Activated naive CD8-positive, alpha-beta T cell (primary cell): ENCODE data around the gene TFE3.
A peak's percentile ranks its signal among the peaks of the same experiment; 100 is the strongest.

Source experiments
- H3K27ac Mint-ChIP-seq: one replicate; pipeline ENCODE4 v1.8.0; 2021; ENCODE audit warnings: mixed read lengths
- H3K27me3 Mint-ChIP-seq: one replicate; pipeline ENCODE4 v1.8.0; 2021; ENCODE audit warnings: mixed read lengths
- H3K36me3 Mint-ChIP-seq: one replicate; pipeline ENCODE4 v1.8.0; 2021; ENCODE audit warnings: mixed read lengths
- H3K4me1 Mint-ChIP-seq: one replicate; pipeline ENCODE4 v1.8.0; 2021; ENCODE audit warnings: low read depth, mixed read lengths
- H3K4me3 Mint-ChIP-seq: one replicate; pipeline ENCODE4 v1.8.0; 2021; ENCODE audit warnings: mild to moderate bottlenecking, mixed read lengths
- H3K9me3 Mint-ChIP-seq: one replicate; pipeline ENCODE4 v1.8.0; 2021; ENCODE audit warnings: low read depth, mixed read lengths

The TFE3 gene, protein sequence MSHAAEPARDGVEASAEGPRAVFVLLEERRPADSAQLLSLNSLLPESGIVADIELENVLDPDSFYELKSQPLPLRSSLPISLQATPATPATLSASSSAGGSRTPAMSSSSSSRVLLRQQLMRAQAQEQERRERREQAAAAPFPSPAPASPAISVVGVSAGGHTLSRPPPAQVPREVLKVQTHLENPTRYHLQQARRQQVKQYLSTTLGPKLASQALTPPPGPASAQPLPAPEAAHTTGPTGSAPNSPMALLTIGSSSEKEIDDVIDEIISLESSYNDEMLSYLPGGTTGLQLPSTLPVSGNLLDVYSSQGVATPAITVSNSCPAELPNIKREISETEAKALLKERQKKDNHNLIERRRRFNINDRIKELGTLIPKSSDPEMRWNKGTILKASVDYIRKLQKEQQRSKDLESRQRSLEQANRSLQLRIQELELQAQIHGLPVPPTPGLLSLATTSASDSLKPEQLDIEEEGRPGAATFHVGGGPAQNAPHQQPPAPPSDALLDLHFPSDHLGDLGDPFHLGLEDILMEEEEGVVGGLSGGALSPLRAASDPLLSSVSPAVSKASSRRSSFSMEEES

DNA sequence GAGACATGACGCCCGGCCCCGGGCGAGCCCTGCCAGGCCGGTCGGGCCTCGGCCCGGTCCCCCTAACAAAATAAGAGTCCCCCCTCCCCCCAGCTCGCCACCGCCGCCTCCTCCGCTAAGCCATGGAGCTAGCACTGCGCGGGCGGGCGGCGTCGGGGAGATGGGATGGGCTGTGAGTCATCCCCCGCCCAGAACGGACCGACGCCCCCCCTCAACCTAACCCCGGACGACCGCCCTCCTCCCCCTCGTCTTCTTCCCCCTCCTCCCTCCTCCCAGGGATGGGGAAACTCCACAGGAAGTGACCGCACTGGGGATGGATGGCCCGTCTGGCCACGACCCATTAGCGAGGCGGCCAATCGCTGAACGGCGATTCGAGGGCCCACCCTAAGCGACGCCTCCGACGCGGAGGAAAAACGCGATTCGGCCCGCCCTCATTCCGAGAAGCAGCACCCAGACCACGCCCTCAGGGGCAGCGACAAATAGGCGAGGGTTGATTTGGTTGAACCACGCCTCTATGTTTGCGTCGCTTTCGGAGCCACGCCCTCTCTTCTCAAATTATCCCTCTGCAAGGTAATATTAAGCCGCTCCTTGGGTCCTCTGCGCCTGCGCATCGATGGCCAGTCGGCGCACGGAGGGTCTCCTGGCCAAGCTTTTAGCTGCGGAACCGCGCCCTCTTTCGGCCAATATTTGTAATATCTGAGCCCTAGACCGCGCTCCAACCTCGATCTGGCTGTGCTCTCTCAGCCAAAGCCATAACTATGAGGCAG lies at the start of gene TFE3:
Gene TFE3 (minus strand): TSS at position 138 of the 767 bp plus-strand sequence. CDS start 131 bp downstream, at position 7.
- Mint-ChIP-seq H3K9me3 (no peaks in the 10 kb centered on the region), H3K36me3 (no peaks in the 10 kb centered on the region), H3K27me3 (no peaks in the 10 kb centered on the region), H3K4me3 (peak within 1 kb of the TSS; percentile 91), H3K4me1 (peaks cover 34% of the 10 kb centered on the region), H3K27ac (peak within 1 kb of the TSS; percentile 88)

DNA sequence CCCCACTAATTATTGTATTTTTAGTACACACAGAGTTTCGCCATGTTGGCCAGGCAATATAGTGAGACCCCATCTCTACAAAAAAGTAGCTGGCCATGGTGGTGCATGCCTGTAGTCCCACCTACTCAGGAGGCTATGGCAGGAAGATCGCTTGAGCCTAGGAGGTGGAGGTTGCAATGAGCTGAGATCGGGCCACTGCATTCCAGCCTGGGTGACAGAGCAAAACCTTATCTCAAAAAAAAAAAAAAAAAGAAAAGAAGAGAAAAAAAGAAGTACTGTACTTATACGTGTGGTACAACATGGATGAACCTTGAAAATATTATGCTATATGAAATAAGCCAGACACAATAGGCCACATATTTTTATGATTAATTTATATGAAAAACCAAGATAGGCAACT lies 46.4 kb upstream of the TFE3 start:
- Mint-ChIP-seq H3K27me3 (no peaks in the 10 kb centered on the region), H3K4me1 (no peaks in the 10 kb centered on the region), H3K4me3 (no peak overlapping the region), H3K9me3 (no peaks in the 10 kb centered on the region), H3K36me3 (no peaks in the 10 kb centered on the region), H3K27ac (no peak overlapping the region)

DNA sequence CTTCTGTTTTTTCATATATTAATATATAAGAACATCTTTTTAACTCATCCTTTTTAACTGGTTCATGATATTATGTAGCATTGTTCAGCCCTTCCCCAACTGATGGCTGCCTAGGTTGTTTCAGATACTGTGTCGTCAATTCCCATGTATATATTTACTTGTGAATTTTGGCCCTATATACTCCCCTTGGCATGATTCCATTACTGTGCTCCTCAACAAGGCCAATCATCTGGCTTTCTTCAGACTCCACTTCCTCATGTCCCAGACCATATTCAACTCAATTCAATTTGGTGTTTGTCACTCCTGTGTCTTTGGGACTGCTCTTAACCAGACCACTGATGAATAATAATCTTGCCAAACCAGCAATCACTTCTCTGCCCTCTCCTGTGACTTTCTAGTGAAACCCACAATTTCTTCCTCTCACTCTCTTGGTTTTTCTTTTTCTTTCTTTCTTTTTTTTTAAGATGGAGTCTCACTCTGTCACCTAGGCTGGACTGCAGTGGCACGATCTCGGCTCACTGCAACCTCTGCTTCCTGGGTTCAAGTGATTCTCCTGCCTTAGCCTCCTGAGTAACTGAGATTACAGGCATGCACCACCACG lies 39.2 kb upstream of the TFE3 start:
- no peaks in the 10 kb centered on the region for H3K9me3 Mint-ChIP-seq
- H3K27ac Mint-ChIP-seq, result peak overlapping the region; percentile 80
- no peaks in the 10 kb centered on the region for H3K36me3 Mint-ChIP-seq
- peaks cover 10% of the 10 kb centered on the region for H3K4me1 Mint-ChIP-seq
- H3K27me3 Mint-ChIP-seq, result no peaks in the 10 kb centered on the region
- no peak overlapping the region for H3K4me3 Mint-ChIP-seq

DNA sequence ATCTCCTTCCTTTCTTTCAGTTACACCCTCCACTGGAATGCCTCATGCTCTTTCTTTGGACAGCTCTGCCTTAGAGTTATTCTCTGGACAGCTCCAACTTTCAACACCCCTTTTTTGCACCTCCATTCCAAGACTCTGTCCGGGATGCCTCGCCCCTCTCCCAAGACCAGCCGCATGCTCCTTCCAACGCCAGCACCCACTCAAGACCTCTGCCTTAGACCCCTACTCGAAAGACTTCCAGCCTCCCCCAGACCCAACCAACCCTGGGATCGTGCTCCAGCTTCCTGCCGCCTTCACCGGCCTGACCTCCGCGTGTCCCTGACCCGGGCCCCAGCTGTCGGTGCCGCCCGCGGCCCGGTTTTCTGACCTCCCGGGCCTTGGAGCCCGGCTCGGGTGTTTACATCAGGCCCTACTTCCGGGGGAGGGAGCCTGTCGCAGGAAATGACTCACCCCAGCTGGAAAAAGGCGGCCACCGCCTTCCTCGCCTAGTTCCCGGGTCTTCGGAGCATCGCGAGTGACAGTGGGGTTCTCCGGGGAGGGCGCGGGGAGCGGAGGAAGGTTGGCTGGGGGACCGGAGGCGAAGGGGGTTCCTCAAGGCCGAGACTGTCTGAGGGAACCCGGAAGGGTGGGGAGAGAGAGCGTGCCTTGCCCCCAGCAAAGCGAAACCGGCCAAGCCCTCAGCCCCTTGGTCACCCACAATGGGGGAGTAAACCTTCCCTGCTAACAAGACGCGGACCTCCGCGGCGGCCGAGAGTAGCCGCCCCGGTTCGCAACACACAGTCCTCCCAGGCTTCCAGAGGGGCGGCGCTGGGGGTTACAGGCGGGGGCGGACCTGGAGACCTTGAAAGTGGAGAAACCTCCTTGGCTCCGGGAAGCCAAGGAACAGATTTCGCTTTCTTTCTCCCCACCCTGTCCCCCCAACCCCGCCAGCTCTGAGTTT lies 36.6 kb upstream of the TFE3 start, which contains the start of gene WDR45:
Gene WDR45 (minus strand): TSS at position 399 of the 940 bp plus-strand sequence. CDS start 1,792 bp downstream, outside the sequence.
- no peaks in the 10 kb centered on the region for H3K27me3 Mint-ChIP-seq
- H3K36me3 Mint-ChIP-seq, result no peaks in the 10 kb centered on the region
- H3K9me3 Mint-ChIP-seq, result no peaks in the 10 kb centered on the region
- peak within 1 kb of the TSS; percentile 99 for H3K27ac Mint-ChIP-seq
- peaks cover 10% of the 10 kb centered on the region for H3K4me1 Mint-ChIP-seq
- peak within 1 kb of the TSS; percentile 94 for H3K4me3 Mint-ChIP-seq

DNA sequence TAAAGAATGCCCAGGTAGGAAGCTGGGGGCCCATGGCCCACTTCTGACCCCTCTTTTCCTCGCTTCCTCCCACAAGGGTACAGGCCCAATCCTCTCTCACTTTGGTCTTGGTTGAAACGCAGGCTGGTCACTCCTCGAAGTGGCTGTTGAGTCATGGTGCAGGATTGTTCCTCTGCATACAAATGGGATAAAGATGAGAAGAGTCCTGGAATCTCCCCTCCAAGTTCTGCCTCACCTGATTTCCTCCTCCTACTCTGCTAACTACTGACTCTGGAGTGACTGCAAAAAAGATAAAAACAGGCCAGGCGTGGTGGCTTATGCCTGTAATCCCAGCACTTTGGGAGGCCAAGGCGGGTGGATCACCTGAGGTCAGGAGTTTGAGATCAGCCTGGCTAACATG lies 34.8 kb upstream of the TFE3 start:
- Mint-ChIP-seq H3K36me3 (no peaks in the 10 kb centered on the region), H3K27ac (no peak overlapping the region), H3K27me3 (no peaks in the 10 kb centered on the region), H3K9me3 (no peaks in the 10 kb centered on the region), H3K4me3 (no peak overlapping the region), H3K4me1 (peaks cover 18% of the 10 kb centered on the region)

DNA sequence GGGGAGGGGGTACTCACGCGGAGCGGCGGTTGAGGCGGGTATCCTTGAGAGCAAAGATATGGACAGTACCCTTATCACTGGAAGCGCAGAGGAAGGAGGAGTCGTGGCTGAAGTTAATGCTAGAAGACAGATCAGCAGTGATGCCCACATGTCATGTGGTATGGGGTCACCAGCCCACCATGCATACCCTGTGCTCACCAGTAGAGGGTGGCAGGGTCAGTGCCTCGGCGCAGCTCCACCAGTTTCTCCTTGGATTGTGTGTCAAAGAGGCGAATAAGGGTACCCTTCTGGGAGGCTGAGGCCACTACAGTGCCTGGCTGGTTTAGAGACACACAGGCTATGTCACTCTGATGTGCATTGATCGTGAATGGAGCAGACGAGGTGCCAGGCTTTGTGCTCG lies 32.2 kb upstream of the TFE3 start:
- Mint-ChIP-seq H3K4me1 (peaks cover 21% of the 10 kb centered on the region), H3K4me3 (no peak overlapping the region), H3K36me3 (no peaks in the 10 kb centered on the region), H3K27me3 (no peaks in the 10 kb centered on the region), H3K27ac (no peak overlapping the region), H3K9me3 (no peaks in the 10 kb centered on the region)

DNA sequence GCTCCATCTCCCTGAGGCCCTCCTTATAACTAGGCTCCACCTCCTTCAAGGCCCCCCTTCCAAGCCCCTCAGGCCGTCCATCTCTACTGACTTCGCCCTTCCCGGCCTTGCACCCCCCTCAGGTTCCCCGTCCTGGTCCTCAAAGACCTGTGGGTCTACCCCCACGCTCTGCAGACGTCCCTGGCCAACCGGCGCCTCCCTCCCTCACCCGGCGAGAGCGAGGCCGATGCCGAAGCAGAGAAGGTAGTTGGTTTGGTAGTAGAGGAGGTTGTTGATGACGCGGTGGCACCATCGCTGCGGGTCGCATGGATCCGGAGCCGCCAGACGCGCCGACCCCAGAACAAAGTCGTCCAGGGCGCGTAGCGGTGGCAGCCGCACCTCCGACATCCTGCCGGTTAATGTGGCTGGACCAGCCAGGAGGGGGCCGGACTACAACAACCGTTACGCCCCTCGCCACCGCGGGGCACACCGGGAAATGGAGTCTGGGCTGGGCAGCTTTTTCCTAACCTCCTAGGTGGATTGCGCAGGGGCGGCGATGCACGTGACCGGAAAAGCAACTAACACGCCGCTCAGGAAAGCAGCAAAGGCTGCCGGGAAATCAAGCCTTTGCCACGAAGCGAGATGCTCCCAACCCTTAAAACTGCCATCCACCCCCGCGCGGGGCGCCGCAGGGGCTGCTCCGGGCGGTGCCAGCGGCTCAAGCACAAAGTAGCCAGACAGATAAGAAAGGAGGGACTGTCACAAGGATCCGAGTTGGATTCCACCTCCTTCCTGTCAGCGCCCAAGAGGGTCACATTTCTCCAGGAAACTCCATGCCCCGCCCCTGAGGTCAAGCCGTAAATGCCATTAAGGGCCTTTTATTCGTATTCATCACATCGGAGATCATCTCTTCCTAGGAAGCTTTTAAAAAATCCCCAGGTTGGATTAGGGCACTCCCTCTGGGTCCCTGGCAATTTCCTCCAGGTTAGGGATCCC lies 30.7 kb upstream of the TFE3 start, which contains the start of gene PRAF2:
Gene PRAF2 (minus strand): TSS at position 402 of the 975 bp plus-strand sequence. CDS start 15 bp downstream, at position 387.
- Mint-ChIP-seq H3K4me3 (peak within 1 kb of the TSS; percentile 86), H3K9me3 (no peaks in the 10 kb centered on the region), H3K36me3 (no peaks in the 10 kb centered on the region), H3K27ac (peak within 1 kb of the TSS; percentile 84), H3K4me1 (peaks cover 17% of the 10 kb centered on the region), H3K27me3 (no peaks in the 10 kb centered on the region)

DNA sequence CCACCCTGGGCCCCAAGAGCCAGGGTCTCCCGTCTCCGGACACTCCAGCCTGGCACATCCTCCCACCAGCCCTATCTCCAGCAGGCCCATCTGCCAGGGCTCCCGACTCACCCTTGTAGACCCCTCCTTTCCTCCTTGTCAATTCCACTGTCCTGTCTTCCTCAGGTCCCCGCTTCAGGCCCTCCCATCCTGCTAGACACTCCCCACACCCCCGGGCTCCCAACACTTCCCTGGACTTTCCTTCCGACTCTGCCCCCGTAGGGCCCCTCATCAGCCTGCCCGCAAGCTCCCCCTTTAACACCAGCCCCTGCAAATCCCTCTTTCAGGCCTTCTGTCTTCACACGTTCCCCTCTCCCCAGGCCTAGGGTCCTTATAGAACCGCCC lies 29.5 kb upstream of the TFE3 start:
- H3K27me3 Mint-ChIP-seq, result no peaks in the 10 kb centered on the region
- no peak overlapping the region for H3K27ac Mint-ChIP-seq
- no peaks in the 10 kb centered on the region for H3K36me3 Mint-ChIP-seq
- peak overlapping the region; percentile 86 for H3K4me3 Mint-ChIP-seq
- peaks cover 11% of the 10 kb centered on the region for H3K4me1 Mint-ChIP-seq
- H3K9me3 Mint-ChIP-seq, result no peaks in the 10 kb centered on the region

DNA sequence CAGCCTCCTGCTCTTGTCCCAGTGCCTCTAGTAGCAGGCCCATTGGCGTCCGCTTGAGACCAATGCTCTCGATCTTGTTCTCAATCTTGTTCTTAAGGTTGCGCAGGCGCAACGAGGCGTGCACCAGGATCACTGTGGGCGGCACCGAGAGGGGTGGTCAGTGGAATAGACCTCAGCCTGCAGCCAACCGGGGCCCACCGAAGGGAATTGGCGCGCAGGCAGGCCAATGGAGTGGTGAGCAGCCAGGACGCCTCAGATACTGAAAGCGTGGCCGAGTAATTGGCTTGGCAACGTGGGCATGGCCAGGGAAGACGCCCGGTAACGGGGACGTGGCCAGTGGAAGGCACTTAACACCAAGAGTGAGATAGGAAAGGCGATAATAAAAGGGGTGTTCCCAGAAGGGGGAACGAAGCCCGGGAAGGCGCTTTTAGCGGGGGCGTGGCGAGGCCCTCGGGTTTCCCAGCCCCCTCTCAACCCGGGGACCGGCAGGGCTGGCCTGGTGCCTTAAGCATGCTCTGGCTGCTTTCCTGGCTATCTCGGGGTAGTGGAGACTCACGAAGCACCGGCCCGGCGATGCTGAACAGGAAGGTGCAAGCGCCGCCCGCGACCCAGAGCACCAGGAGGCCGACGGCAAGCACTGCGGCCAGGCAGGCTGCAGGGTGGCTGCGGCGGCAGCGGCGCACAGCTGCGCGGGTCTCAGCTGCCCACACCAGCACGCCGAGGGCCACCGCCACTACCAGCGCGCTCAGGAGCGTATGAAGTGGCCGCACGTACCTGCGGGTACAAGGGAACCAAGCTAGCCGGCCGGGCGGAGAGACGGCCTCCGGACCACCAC lies 28.9 kb upstream of the TFE3 start:
- Mint-ChIP-seq H3K27ac (no peak overlapping the region), H3K4me1 (peaks cover 11% of the 10 kb centered on the region), H3K36me3 (no peaks in the 10 kb centered on the region), H3K4me3 (peak overlapping the region; percentile 30), H3K9me3 (no peaks in the 10 kb centered on the region), H3K27me3 (no peaks in the 10 kb centered on the region)

DNA sequence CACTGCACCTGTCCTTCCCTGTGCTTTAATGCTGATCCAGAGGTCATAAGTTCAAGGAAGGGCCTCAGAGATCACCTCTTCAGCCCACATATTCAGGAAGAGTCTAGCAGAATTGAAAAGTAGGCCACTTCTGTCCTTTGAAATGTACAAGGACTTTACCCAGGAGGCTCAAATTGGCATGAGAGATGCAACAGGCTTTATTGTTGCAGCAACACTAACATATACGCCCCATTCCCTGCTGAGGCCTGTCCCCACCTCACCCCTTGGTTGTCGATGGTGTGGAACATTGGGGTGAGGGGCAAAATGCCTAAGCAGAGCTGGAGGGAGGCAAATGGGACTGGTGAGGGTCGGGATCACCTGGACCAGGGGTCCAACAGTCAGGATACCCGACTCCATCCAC lies 27.8 kb upstream of the TFE3 start:
- H3K27me3 Mint-ChIP-seq, result no peaks in the 10 kb centered on the region
- no peaks in the 10 kb centered on the region for H3K36me3 Mint-ChIP-seq
- H3K27ac Mint-ChIP-seq, result no peak overlapping the region
- no peaks in the 10 kb centered on the region for H3K9me3 Mint-ChIP-seq
- H3K4me1 Mint-ChIP-seq, result peaks cover 11% of the 10 kb centered on the region
- no peak overlapping the region for H3K4me3 Mint-ChIP-seq

DNA sequence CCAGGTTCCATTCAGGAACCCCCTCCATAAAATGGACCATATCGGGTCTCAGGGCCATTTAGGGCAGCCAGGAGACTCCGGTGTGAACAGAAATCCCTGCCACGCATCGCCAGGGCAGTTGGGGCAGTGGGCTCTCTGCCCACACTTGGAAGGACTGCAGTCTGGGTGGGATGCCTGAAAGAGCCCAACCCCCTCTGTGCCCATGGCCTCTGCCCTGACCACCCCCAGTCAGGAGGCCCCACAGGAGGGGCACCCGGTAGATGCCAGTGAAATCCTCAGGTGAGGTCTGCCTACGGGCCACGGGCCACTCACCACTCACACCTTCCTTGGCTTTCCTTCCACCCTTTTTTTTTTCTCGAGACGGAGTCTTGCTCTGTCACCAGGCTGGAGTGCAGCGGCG lies 25.9 kb upstream of the TFE3 start:
- H3K4me1 Mint-ChIP-seq, result peaks cover 8% of the 10 kb centered on the region
- no peak overlapping the region for H3K4me3 Mint-ChIP-seq
- H3K27me3 Mint-ChIP-seq, result no peaks in the 10 kb centered on the region
- H3K36me3 Mint-ChIP-seq, result no peaks in the 10 kb centered on the region
- no peak overlapping the region for H3K27ac Mint-ChIP-seq
- H3K9me3 Mint-ChIP-seq, result no peaks in the 10 kb centered on the region

DNA sequence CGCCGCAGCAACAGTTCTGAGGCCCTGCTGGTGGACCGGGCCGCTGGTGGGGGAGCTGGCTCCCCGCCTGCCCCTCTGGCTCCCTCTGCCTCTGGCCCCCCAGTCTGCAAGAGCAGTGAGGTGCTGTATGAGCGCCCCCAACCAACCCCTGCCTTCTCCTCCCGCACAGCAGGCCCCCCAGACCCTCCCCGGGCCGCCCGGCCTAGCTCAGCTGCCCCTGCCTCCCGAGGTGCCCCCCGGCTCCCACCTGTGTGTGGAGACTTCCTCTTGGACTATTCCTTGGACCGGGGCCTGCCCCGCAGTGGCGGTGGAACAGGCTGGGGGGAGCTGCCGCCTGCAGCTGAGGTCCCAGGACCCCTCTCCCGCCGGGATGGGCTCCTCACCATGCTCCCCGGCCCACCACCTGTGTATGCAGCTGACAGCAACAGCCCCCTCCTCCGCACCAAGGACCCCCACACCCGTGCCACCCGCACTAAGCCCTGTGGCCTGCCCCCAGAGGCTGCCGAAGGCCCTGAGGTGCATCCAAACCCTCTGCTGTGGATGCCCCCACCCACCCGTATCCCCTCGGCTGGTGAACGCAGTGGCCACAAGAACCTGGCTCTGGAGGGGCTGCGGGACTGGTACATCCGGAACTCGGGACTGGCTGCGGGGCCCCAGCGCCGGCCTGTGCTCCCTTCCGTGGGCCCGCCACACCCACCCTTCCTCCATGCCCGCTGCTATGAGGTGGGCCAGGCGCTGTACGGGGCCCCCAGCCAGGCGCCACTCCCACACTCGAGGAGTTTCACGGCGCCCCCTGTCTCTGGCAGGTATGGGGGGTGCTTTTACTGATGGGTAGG lies 24.3 kb upstream of the TFE3 start:
- H3K27ac Mint-ChIP-seq, result no peak overlapping the region
- H3K27me3 Mint-ChIP-seq, result no peaks in the 10 kb centered on the region
- no peak overlapping the region for H3K4me3 Mint-ChIP-seq
- H3K9me3 Mint-ChIP-seq, result no peaks in the 10 kb centered on the region
- H3K36me3 Mint-ChIP-seq, result no peaks in the 10 kb centered on the region
- no peaks in the 10 kb centered on the region for H3K4me1 Mint-ChIP-seq
